Measurements from ENCODE around the gene SPSB1. TPM values are rescaled to one million over a fixed set of nuclear protein-coding genes. Genes with fewer than 3 reads are reported as not detected.

The SPSB1 gene
- total and polyA plus RNA-seq, 10 of the 15 experiments (the other 5 are each of a cell fraction or from before 2014, with no cell fraction given), result 0.02 to 2.0 (median 0.90) TPM; not detected in 1

DNA sequence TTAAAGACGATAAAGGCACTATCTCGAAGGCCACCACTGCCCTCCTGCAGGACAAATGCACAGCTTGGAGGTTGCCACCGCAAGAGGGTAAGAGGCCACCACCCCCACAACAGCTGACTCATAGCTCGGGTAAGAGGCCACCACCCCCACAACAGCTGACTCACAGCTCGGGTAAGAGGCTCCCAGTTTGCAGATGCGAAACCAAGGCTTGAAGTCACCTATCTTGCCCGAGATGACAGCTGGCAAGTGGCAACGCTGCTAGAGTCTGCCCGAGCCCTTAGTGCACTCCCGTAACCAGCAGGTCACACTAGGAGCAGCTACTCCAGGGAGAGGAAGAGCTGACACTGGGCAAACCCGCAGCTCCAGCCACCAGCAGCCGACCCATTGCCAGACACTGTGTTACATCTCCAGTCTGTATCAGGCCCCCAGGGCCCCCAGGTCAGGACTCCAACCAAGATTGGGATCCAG, 17.1 kb upstream of the SPSB1 start (continued):
- TF ChIP-seq KDM1A (IDR thresholded peaks at IDR 0.05; ENCODE audit: borderline replicate concordance) (no peak), MEF2B (IDR thresholded peaks at IDR 0.05; ENCODE audit: partially characterized antibody, poor library complexity, severe bottlenecking) (no peak), MTA3 (IDR thresholded peaks at IDR 0.05; ENCODE audit: borderline replicate concordance, low read length) (no peak), IKZF1 (conservative IDR thresholded peaks at IDR 0.05) (peak; percentile 69), WRNIP1 (IDR thresholded peaks at IDR 0.05; ENCODE audit: borderline replicate concordance, low read depth, low read length) (no peak), ATF7 (IDR thresholded peaks at IDR 0.05; ENCODE audit: low read depth) (peak; percentile 69), SIN3A (IDR thresholded peaks at IDR 0.05; ENCODE audit: low read depth, low read length) (peak; percentile 52; the same call in 1 of the 2 replicates), EED (IDR thresholded peaks at IDR 0.05; ENCODE audit: low read depth) (no peak), NFXL1 (IDR thresholded peaks at IDR 0.05; ENCODE audit: borderline replicate concordance) (no peak), TCF12 (IDR thresholded peaks at IDR 0.05; ENCODE audit: low read depth, low read length) (peak; percentile 93), SMC3 (IDR thresholded peaks at IDR 0.05; ENCODE audit: borderline replicate concordance, low read length) (no peak), EZH2 (IDR thresholded peaks at IDR 0.05; ENCODE audit: borderline replicate concordance, control insufficient read depth, low read depth, low read length) (no peak), ZNF622 (IDR thresholded peaks at IDR 0.05) (no peak), ZNF274 (IDR thresholded peaks at IDR 0.05; ENCODE audit: insufficient read depth, insufficient read length) (no peak), NRF1 (conservative IDR thresholded peaks at IDR 0.05; ENCODE audit: low read depth, low read length) (no peak), GATAD2B (conservative IDR thresholded peaks at IDR 0.05; ENCODE audit: low read depth) (peak; percentile 84), JUND (IDR thresholded peaks at IDR 0.05; ENCODE audit: low read depth, low read length) (peak; percentile 46; the same call in 1 of the 2 replicates), ETV6 (conservative IDR thresholded peaks at IDR 0.05 in 1 of 2, IDR thresholded peaks at IDR 0.05 in 1 of 2; ENCODE audit: borderline replicate concordance in 1 of 2, low read depth in 1 of 2) (no peak), CBX5 (IDR thresholded peaks at IDR 0.05; ENCODE audit: low read depth) (no peak), RAD51 (IDR thresholded peaks at IDR 0.05) (0 out of 2 replicates have a peak, but pooled peaks have one; percentile 16), FOS (IDR thresholded peaks at IDR 0.05; ENCODE audit: borderline replicate concordance, extremely low read depth, insufficient read length) (no peak)
- TF ChIP-seq, protein P1, sequence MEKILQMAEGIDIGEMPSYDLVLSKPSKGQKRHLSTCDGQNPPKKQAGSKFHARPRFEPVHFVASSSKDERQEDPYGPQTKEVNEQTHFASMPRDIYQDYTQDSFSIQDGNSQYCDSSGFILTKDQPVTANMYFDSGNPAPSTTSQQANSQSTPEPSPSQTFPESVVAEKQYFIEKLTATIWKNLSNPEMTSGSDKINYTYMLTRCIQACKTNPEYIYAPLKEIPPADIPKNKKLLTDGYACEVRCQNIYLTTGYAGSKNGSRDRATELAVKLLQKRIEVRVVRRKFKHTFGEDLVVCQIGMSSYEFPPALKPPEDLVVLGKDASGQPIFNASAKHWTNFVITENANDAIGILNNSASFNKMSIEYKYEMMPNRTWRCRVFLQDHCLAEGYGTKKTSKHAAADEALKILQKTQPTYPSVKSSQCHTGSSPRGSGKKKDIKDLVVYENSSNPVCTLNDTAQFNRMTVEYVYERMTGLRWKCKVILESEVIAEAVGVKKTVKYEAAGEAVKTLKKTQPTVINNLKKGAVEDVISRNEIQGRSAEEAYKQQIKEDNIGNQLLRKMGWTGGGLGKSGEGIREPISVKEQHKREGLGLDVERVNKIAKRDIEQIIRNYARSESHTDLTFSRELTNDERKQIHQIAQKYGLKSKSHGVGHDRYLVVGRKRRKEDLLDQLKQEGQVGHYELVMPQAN (conservative IDR thresholded peaks at IDR 0.05), result no peak
- TF ChIP-seq, protein P2, sequence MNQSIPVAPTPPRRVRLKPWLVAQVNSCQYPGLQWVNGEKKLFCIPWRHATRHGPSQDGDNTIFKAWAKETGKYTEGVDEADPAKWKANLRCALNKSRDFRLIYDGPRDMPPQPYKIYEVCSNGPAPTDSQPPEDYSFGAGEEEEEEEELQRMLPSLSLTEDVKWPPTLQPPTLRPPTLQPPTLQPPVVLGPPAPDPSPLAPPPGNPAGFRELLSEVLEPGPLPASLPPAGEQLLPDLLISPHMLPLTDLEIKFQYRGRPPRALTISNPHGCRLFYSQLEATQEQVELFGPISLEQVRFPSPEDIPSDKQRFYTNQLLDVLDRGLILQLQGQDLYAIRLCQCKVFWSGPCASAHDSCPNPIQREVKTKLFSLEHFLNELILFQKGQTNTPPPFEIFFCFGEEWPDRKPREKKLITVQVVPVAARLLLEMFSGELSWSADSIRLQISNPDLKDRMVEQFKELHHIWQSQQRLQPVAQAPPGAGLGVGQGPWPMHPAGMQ (IDR thresholded peaks at IDR 0.05; ENCODE audit: borderline replicate concordance), result no peak
- TF ChIP-seq, protein P3, sequence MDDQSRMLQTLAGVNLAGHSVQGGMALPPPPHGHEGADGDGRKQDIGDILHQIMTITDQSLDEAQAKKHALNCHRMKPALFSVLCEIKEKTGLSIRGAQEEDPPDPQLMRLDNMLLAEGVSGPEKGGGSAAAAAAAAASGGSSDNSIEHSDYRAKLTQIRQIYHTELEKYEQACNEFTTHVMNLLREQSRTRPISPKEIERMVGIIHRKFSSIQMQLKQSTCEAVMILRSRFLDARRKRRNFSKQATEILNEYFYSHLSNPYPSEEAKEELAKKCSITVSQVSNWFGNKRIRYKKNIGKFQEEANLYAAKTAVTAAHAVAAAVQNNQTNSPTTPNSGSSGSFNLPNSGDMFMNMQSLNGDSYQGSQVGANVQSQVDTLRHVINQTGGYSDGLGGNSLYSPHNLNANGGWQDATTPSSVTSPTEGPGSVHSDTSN (IDR thresholded peaks at IDR 0.05; ENCODE audit: insufficient replicate concordance, low read depth, low read length), result no peak
- TF ChIP-seq, protein P4, sequence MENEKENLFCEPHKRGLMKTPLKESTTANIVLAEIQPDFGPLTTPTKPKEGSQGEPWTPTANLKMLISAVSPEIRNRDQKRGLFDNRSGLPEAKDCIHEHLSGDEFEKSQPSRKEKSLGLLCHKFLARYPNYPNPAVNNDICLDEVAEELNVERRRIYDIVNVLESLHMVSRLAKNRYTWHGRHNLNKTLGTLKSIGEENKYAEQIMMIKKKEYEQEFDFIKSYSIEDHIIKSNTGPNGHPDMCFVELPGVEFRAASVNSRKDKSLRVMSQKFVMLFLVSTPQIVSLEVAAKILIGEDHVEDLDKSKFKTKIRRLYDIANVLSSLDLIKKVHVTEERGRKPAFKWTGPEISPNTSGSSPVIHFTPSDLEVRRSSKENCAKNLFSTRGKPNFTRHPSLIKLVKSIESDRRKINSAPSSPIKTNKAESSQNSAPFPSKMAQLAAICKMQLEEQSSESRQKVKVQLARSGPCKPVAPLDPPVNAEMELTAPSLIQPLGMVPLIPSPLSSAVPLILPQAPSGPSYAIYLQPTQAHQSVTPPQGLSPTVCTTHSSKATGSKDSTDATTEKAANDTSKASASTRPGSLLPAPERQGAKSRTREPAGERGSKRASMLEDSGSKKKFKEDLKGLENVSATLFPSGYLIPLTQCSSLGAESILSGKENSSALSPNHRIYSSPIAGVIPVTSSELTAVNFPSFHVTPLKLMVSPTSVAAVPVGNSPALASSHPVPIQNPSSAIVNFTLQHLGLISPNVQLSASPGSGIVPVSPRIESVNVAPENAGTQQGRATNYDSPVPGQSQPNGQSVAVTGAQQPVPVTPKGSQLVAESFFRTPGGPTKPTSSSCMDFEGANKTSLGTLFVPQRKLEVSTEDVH (IDR thresholded peaks at IDR 0.05; ENCODE audit: low read depth, partially characterized antibody), result no peak

All from GM12878 (cell line).